Measurements from ENCODE around the gene MAOB.

- TF ChIP-seq EZH2 (IDR thresholded peaks at IDR 0.05; ENCODE audit: borderline replicate concordance, insufficient read depth, low read depth, low read length, poor library complexity, severe bottlenecking) = no peak
- TF ChIP-seq, protein P1, sequence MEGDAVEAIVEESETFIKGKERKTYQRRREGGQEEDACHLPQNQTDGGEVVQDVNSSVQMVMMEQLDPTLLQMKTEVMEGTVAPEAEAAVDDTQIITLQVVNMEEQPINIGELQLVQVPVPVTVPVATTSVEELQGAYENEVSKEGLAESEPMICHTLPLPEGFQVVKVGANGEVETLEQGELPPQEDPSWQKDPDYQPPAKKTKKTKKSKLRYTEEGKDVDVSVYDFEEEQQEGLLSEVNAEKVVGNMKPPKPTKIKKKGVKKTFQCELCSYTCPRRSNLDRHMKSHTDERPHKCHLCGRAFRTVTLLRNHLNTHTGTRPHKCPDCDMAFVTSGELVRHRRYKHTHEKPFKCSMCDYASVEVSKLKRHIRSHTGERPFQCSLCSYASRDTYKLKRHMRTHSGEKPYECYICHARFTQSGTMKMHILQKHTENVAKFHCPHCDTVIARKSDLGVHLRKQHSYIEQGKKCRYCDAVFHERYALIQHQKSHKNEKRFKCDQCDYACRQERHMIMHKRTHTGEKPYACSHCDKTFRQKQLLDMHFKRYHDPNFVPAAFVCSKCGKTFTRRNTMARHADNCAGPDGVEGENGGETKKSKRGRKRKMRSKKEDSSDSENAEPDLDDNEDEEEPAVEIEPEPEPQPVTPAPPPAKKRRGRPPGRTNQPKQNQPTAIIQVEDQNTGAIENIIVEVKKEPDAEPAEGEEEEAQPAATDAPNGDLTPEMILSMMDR (IDR thresholded peaks at IDR 0.05) = no peak
Measured at GRCh38 chrX:43785930-43786591, 96.2 kb downstream of the MAOB start.

All from B cell (primary cell).